ENCODE results near the gene INSYN1. TPM values are rescaled to one million over a fixed set of nuclear protein-coding genes. Genes with fewer than 3 reads are reported as not detected.
"Not testable (repeated sequence)": the region's sequence is repeated elsewhere in the genome, so short reads cannot be mapped to it uniquely, and the experiment has no call there.

INSYN1 gene
- total RNA-seq, 2 experiments from 2014 or later = not detected

DNA sequence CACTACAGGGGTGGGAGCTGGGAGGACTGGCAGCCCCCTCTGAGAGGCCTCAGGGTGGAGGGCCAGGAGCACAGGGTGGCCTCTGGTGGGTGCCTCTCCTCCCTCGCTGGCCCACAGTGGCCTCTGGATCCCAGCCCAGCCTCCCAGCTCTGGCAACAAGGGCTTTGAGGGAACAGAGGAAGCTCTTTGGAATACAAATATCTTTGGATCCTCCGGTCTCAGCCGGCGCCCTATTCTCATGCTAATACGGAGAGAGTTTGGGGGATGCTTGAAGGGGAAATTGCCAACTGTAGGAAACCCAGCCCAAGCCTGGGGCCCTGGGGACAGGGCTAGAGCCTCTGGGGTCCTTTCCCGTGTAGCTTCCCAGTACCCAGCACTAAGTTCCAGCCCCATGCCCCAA, 33.4 kb upstream of the INSYN1 start:
- Mint-ChIP-seq H3K36me3 (ENCODE audit: low read depth) (no peaks in the 10 kb centered on the region), H3K27ac (no peak overlapping the region), H3K27me3 (peaks cover 9% of the 10 kb centered on the region), H3K9me3 (no peaks in the 10 kb centered on the region), H3K4me3 (no peak overlapping the region), H3K4me1 (no peaks in the 10 kb centered on the region)
- CTCF ChIA-PET = no interaction called here
- POLR2A ChIA-PET = no interaction called here
- no peak for DNase-seq

DNA sequence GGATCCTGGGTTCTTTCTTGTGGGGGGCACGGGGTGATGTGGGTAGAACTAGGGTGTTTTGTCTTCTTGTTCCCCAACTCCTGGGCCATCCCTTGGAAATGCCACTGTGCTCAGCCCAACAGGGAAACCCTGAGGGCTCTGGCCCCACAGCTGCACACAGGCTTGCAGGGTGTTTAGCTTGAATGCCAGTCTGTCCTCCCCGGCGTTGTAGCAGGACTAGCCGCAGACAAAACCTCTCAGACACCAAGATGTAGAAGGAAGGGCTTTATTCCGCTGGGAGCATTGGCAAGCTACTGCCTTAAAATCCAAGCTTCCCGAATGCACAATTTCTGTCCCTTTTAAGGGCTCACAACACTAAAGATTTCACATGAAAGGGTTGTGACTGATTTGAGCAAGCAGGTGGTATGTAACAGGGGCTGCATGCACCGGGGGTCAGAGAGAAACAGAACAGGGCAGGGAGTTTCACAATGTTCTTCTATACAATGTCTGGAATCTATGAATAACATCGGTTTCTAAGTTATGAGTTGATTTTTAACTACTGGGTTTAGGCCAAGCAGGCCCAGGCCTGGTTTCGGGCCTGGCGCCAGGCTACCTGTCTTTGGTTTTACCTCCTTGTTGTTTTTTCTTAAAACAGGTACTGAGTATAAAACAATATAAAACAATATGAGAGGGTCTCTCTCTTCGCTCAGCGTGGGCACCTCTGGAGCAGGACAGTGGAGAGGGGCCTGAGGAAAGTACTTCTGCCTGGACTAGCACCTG, 32.3 kb upstream of the INSYN1 start:
- H3K36me3 Mint-ChIP-seq (ENCODE audit: low read depth); H3K9me3 Mint-ChIP-seq; H3K4me1 Mint-ChIP-seq; H3K27ac Mint-ChIP-seq; H3K4me3 Mint-ChIP-seq; POLR2A ChIA-PET; CTCF ChIA-PET; H3K27me3 Mint-ChIP-seq; DNase-seq: not testable (repeated sequence)

DNA sequence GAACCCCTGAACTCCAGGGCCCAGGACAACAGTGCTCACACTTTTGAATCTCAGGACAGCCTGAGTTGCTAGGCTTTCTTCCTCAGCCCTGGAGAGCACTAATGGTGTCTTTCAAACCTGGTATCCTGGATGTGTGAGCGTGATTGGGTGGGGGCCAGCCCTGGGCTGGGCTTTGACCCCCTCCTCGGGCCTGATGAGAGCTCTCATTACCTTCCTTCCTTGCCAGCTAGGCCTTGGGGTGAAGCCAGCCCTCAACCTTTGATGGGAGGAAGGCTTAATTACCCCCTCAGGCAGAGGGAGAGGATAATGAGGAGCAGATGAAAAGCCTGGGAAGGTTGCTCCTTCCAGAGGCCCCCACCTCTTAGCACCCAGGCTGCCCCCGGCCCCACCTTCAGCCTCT, 31.1 kb upstream of the INSYN1 start:
- DNase-seq = no peak
- CTCF ChIA-PET = no interaction called here
- peaks cover 5% of the 10 kb centered on the region for H3K27me3 Mint-ChIP-seq
- no peaks in the 10 kb centered on the region for H3K36me3 Mint-ChIP-seq (ENCODE audit: low read depth)
- H3K9me3 Mint-ChIP-seq = no peaks in the 10 kb centered on the region
- POLR2A ChIA-PET = no interaction called here
- H3K4me1 Mint-ChIP-seq = no peaks in the 10 kb centered on the region
- H3K4me3 Mint-ChIP-seq = no peak overlapping the region
- no peak overlapping the region for H3K27ac Mint-ChIP-seq

DNA sequence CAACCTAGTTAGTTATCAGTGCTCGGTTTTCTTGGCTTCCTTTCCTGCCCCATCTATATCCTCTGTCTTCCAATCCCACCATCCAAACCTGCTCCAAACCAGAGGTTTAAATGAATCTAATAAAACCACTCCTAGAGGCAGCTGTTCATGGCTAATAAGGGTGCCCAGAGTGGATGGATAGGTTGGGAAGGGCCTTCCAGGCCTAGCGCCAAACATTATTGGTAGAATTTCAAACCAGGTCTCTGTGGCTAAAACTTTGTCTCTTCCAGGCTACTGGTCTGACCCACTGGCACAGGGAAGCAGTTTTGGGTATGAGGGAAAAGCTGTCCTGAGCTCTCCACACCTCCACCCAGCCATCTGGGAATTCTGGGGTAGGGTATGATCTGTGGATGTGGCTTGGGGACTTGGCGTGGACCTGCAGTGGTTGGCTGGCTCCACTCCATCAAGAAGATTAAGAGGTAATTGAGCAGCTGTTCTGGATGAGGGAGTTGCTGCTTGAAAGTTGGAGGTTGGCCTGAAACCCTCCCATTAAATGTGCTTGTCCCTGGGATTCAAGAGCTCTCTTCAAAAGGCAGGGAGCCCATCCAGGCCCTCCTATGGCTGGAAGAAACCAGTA, 29.3 kb upstream of the INSYN1 start:
- H3K36me3 Mint-ChIP-seq (ENCODE audit: low read depth) = no peaks in the 10 kb centered on the region
- no peaks in the 10 kb centered on the region for H3K4me1 Mint-ChIP-seq
- no peak overlapping the region for H3K27ac Mint-ChIP-seq
- no peaks in the 10 kb centered on the region for H3K9me3 Mint-ChIP-seq
- no peak overlapping the region for H3K4me3 Mint-ChIP-seq
- H3K27me3 Mint-ChIP-seq = peaks cover under 1% of the 10 kb centered on the region
- DNase-seq = no peak
- POLR2A ChIA-PET = no interaction called here
- CTCF ChIA-PET = interaction anchor here (1.0 to 2.1 kb wide), 2 partner anchors 84 to 146 kb away, joined by 3 to 9 read pairs; no protein-coding TSS in a partner anchor

DNA sequence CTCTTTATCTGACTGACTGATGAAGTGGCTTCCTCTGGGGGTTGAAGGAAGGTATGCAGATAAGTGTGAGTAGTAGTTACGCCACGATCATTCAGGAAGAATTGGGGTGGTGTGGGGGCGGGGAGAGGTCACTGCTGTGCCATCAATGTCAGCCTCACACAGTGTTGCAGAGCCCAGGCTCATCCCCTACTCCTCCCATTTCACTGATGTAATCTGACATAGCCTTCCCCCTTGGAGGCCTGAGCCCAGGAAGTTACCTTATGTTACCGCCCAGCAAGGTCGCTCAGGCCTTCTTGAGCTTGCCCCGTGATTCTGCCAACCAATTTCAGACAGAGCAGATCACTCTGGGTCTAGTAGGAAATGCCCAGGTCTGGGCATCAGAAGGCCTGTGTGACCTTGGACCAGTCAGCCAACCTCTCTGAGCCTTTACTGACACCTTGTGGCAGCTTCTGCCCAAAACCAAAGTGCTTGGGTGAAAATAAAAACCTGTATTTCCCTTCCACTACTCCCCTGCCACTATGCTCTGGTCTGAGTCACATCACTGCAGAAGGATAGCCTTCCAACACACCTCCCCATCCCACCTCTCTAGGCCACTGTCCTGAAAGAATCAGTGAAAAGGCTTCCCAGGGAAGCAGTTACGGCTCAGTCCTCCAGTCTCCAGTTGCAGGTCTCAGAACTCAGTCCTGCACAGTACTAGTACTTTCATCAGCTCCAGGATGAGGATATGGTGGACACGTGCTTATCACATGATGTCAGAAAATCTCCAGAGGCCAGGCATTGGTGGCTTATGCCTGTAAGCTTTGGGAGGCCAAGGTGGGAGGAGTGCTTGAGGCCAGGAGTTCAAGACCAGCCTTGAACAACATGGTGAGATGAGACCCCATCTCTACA, 28.1 kb upstream of the INSYN1 start:
- Mint-ChIP-seq H3K4me1 (no peaks in the 10 kb centered on the region), H3K4me3 (no peak overlapping the region), H3K36me3 (ENCODE audit: low read depth) (no peaks in the 10 kb centered on the region), H3K27ac (no peak overlapping the region), H3K27me3 (peaks cover 5% of the 10 kb centered on the region), H3K9me3 (no peaks in the 10 kb centered on the region)
- no peak for DNase-seq
- POLR2A ChIA-PET = no interaction called here
- CTCF ChIA-PET = interaction anchor here (1.0 to 2.1 kb wide), 2 partner anchors 83 to 145 kb away, joined by 3 to 9 read pairs; no protein-coding TSS in a partner anchor

DNA sequence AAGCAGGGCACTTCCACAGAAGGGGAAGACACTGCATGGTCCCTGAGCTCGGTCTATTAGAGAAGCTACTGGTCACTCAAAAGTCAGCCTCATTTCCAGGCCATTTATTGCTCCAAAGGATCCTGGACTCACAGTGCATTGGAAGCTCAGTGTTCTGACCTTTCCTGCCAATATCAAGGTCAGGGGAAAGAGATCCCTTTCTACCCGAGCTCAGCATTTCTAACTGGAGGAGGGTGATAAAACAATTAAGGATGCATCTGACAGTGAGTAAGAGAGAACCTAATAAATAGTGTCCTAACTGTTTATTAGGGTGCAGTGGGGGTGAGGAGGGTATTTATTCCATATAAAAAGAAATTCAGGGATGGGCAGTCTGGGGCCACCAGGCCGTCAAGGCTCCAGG, 26.8 kb upstream of the INSYN1 start:
- H3K9me3 Mint-ChIP-seq = no peaks in the 10 kb centered on the region
- ChIA-PET CTCF (interaction anchor here (1.1 kb wide), 1 partner anchor 144 kb away, joined by 4 read pairs; no protein-coding TSS in a partner anchor), POLR2A (no interaction called here)
- no peaks in the 10 kb centered on the region for H3K4me1 Mint-ChIP-seq
- no peaks in the 10 kb centered on the region for H3K36me3 Mint-ChIP-seq (ENCODE audit: low read depth)
- H3K27ac Mint-ChIP-seq = no peak overlapping the region
- no peak for DNase-seq
- H3K27me3 Mint-ChIP-seq = peaks cover 6% of the 10 kb centered on the region
- H3K4me3 Mint-ChIP-seq = no peak overlapping the region

DNA sequence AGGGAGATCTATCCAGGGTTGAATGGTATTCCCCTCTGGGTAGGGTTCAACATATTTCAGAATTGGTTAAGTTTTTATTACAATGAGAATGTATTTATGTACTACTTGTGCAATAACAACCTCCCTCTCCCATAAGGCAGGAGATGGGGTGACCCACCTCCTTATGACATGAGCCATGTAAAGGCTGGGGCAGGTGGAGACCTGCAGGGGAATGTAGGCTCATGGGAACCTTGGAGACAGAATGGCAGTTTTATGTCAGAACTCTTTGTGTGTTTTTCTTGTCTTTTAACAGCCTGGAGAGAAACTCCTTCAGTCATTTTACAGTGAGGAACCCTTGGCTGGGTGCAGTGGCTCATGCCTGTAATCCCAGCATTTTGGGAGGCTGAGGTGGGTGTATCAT, 24.6 kb upstream of the INSYN1 start:
- Mint-ChIP-seq H3K36me3 (ENCODE audit: low read depth) (no peaks in the 10 kb centered on the region), H3K27ac (no peak overlapping the region), H3K27me3 (peaks cover 6% of the 10 kb centered on the region), H3K9me3 (no peaks in the 10 kb centered on the region), H3K4me3 (no peak overlapping the region), H3K4me1 (no peaks in the 10 kb centered on the region)
- CTCF ChIA-PET = no interaction called here
- no peak for DNase-seq
- POLR2A ChIA-PET = no interaction called here

DNA sequence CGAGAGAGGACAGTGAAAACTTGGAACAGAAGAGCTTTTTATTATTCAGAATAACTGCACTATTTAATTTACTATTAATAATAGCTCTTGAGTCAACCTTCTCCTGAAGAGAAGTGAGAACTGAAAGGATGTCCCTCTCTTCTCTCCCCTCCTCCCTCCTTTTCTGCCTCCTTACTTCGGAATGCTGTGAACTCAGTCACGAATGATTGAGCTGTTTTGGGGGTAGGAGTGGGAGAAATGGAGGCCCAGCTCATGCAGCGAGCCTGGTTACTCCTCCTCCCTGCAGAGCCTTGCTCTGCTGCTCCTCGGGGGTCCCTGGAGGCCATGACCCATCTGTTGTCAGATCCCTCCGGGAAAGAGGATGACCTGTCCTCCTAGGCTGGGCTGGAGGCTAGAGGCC, 20.3 kb upstream of the INSYN1 start:
- POLR2A ChIA-PET = no interaction called here
- H3K27ac Mint-ChIP-seq = no peak overlapping the region
- CTCF ChIA-PET = no interaction called here
- peaks cover 17% of the 10 kb centered on the region for H3K27me3 Mint-ChIP-seq
- H3K36me3 Mint-ChIP-seq (ENCODE audit: low read depth) = no peaks in the 10 kb centered on the region
- H3K9me3 Mint-ChIP-seq = no peaks in the 10 kb centered on the region
- no peak overlapping the region for H3K4me3 Mint-ChIP-seq
- no peak for DNase-seq
- H3K4me1 Mint-ChIP-seq = no peaks in the 10 kb centered on the region

DNA sequence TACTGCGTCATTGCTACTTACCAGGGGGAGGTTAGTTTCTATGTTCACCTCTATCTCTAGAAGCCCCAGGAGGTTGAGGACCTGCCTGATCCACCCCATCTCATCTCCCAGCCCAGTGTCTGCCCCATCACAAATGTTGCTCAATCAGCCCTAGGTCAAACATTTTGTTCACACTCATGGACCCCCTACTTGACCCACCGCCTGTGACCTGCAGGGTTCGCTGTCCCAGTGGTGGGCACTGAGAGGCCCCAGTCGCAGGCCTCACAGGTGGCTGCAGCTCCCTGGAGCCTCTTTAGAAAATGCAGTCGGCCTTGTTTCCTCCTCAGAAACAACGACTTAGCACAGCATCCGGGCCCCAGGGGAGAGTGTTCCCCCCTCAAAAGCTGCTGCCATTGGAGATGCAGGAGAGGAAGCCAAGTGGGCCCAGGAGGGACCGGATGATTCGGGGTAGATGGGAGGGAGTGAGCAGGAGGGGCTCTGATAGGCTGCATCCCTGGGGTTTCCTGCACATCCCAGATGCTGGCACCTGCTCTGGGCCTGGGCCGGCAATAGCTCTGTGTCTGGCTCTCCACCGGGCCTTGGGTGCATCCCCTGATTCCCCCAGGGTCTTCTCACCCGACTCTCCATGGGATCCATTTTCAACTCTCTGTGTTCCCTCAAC, 18.4 kb upstream of the INSYN1 start:
- Mint-ChIP-seq H3K4me3 (no peak overlapping the region), H3K27ac (no peak overlapping the region), H3K27me3 (peaks cover 21% of the 10 kb centered on the region), H3K4me1 (no peaks in the 10 kb centered on the region), H3K9me3 (no peaks in the 10 kb centered on the region), H3K36me3 (ENCODE audit: low read depth) (no peaks in the 10 kb centered on the region)
- ChIA-PET POLR2A (no interaction called here), CTCF (no interaction called here)
- DNase-seq = no peak

DNA sequence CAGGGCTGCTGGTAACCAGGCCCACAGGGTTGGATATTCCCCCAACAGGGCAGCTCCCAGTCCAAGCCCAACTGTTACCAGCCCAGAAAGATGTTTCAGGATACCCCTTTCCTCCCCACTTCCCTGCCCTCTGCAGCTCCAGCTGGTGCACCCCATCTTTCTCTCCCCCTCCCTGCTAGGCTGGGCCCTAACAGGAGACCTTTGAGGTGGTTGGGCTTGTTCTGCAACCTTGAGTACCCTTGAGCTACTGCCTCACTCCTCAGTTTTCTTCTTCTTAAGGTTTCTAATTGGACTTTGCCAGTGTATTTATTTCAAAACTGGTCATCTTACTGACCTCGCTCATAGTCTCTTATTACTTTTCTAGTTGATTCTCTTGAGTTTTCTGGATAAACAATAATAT, 16.9 kb upstream of the INSYN1 start:
- Mint-ChIP-seq H3K27ac (no peak overlapping the region), H3K4me3 (no peak overlapping the region), H3K36me3 (ENCODE audit: low read depth) (no peaks in the 10 kb centered on the region), H3K9me3 (no peaks in the 10 kb centered on the region), H3K4me1 (no peaks in the 10 kb centered on the region), H3K27me3 (peaks cover 27% of the 10 kb centered on the region)
- POLR2A ChIA-PET = no interaction called here
- CTCF ChIA-PET = no interaction called here
- DNase-seq = no peak

DNA sequence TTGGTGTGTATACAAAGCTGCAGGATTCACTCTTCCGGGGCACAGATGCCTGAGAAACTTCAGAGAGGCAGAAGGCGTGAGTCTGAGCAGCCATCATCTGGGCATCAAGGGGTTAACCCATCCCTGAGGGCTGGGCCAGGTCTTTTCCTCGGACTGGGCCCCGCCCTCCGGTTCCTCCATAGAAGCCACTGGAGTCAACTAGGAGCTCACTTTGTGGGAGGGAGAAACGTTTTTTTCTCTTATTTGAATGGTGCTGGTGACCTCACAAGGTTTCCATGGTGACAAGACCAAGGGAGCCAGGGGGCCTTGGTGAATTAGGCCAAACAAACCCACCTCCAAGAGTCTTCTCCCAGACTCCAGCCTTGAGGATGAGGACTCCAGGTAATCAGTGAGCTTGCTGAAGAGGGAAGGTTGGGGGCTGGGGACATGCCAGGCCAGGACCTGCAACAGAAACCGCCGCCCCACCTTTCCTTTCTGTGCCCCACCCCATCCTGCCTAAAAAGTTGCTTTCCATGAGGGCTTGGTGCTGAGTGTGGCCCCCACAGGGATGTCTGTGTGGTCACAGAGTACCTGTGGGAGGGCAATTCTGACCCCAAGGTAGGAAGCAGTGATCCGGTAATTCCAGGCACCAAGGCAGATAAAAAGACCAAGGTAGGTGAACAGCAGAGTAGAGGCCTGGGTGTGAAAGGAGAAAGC, 14.8 kb upstream of the INSYN1 start:
- Mint-ChIP-seq H3K27me3 (peaks cover 32% of the 10 kb centered on the region), H3K27ac (no peak overlapping the region), H3K36me3 (ENCODE audit: low read depth) (no peaks in the 10 kb centered on the region), H3K4me3 (no peak overlapping the region), H3K9me3 (no peaks in the 10 kb centered on the region), H3K4me1 (no peaks in the 10 kb centered on the region)
- ChIA-PET POLR2A (no interaction called here), CTCF (no interaction called here)
- DNase-seq = no peak

DNA sequence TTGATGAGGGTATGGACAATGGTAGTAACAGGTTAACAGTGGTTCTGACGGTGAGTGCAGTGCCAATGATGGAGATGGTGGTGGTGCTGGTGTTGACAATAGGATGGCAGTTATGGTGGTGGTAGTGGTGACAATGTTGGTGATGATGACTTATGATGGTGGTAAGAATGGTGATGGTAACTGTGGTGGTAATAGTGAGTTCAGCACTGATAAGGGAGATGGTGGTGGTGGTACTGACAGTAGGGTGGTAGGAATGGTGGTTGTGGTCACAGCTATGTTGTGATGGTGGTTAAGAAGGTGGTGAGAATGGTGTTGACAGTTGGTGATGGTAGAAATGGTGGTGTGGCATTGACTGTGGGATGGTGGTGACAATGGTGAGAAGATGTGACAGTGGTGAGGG, 13.4 kb upstream of the INSYN1 start:
- Mint-ChIP-seq H3K9me3 (no peaks in the 10 kb centered on the region), H3K4me3 (no peak overlapping the region), H3K4me1 (no peaks in the 10 kb centered on the region), H3K27ac (no peak overlapping the region), H3K27me3 (peaks cover 32% of the 10 kb centered on the region), H3K36me3 (ENCODE audit: low read depth) (no peaks in the 10 kb centered on the region)
- CTCF ChIA-PET = no interaction called here
- DNase-seq = no peak
- POLR2A ChIA-PET = no interaction called here

DNA sequence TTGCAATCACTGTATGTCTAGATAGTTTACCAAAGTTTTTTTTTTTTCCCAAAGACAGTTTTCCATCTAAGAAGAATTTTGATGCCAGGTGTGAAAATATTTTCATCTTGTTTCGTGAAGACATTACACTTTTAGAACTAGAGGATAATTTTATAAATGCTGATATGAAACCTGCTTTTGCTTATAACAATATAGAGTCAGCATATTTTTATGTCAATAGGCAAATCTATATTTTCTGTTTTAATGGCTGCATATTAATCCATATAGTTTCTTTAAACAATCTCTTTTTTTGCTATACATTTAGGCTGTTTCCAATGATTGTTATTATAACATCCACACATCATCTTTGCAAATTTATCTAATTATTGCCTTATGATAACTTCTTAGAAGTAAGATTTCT, 12.6 kb upstream of the INSYN1 start:
- Mint-ChIP-seq H3K27me3 (peaks cover 27% of the 10 kb centered on the region), H3K27ac (no peak overlapping the region), H3K4me3 (no peak overlapping the region), H3K9me3 (no peaks in the 10 kb centered on the region), H3K36me3 (ENCODE audit: low read depth) (no peaks in the 10 kb centered on the region), H3K4me1 (no peaks in the 10 kb centered on the region)
- POLR2A ChIA-PET = no interaction called here
- CTCF ChIA-PET = no interaction called here
- no peak for DNase-seq
